Measurements from ENCODE around the gene SYTL3.
"Not testable (repeated sequence)": the region's sequence is repeated elsewhere in the genome, so short reads cannot be mapped to it uniquely, and the experiment has no call there.

The SYTL3 gene

DNA sequence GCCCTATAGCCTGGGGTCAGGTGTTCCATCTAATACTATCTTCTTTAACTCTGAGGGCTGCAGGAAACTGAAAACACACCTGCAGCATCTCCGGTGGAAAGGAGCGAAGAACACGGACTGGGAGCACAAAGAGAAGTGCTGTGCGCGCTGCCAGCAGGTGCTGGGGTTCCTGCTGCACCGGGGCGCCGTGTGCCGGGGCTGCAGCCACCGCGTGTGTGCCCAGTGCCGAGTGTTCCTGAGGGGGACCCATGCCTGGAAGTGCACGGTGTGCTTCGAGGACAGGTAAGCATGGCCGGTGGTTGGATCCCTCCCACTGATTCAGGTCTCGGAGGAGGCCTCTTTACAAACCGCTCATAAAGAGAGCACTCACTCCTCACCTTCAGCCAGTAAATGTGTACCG lies 15.5 kb downstream of the SYTL3 start:
- DNase-seq: peak in 1 of 3 experiments; percentile 47

DNA sequence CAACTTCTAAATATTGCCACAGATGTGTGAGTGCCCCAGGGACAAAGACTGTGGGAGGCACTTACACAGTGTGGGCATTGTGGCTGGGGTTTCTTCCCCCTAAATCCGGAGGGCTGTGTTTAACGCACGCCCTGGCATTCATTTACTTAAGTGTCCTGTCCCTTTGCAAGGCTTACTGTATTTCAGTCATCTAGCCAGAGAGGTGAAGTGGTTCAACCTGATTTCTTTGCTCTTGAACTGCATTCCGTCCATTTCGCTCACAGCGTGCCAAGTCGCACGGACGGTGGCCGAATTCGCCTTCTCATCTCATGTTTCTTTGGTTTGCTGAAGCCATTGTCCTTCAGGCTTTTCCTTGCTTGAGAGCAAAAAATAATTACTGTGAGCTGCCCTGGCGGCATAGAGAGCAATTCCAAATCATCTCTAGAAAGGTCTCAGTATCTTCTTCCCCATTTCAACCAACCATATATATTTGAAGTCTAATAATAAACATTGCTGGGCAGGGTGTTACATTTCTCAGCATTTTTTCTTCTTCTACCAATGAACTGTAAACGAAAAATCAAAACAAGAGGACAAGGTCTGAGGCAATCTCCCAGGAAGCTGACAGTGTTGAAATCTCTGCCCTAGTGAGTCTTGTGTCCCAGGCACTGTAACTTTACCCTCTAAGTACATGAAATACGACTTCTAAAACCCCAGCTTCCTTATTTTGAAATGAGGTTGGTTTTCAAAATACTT lies 16.9 kb downstream of the SYTL3 start:
- DNase-seq: peak in 1 of 3 experiments; percentile 81

DNA sequence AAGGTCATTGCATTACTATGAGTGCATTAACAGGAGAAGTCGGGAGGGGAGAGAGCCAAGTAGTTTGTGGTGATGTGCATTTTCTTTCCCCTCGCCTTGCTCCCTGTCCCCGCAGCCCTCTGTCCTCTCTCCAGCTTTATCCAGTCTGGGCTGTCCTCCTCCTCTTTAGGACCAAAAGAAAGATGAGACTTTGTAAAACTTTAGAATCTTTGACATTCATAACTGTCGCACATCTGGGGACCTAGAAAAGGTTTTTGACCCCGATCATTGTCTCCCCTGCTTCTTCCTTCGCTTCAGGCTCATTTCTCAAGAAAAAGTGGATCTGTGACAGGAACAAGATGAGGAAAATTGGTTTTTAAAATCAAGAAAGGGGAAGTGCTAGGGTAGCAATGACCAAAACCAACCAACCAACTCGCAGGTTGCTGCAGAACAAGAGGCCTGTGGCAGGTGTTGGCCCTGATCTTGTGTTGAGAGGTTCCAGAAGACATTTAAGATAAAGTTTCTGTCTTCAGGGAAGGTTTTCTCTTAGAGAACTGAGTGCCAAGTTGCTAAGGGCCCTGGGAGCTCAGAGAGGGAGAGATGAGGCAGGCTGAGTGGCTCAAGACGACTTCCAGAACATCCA lies 17.6 kb downstream of the SYTL3 start:
- DNase-seq: no peak

DNA sequence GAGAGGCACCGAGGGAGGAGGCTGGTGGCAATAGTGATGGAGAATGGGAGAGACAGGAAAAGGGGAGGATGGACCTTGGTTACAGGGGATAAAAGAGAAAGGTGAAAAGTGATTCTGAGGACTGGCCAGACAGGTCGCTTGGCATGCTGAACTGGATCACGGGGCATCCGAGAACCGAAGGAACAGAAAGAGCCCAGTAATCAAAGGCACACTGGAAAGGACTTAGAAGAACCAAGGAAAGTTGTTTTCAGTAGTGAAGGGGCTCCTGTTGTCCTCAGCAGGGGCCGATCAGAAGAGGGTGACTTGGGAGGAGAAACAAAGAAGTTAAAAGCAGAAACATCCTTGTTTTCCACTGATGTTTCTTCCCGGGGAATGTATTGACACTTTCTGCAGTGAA lies 18.9 kb downstream of the SYTL3 start:
- no peak for DNase-seq

DNA sequence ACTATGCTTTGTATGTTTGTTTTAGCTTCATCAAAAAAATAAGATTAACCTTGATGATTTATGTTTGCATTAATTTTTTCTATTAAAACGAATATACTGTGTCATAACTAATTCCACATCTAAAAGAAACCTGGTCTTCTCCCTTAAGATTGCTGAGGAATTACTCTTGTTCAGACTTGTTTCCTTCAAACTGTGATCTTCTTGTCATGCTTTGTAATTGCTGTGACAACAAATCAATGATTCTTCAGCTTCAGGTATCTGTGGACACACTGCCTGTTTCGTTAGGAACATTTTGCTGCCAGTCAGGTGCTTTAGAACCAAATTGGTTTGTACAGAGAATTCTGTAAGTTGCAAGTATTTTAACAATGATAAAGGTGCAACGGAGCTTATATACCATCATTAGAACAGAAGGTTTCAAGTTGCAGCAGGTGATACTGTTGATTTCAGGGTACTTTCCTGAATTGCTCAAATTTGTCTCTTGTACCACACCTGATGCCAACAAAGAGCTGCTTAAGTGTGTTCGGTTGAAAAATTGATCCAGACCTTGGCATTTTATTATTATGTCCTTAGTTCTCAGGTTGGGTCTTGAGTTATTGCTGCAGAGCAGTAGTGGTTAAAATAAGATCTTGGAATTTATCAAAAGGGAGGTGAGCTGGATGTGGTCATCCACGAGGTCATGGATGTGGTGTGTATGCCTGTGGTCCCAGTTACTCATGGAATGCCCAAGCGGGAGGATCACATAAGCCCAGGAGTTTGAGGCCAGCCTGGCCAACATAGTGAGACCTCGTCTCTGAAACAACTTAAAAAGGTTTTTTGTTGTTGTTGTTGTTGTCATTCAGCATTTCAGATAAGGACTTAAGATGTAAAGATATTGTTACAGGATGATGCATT lies 19.5 kb downstream of the SYTL3 start:
- peak in 2 of 3 experiments; percentile 35 to 71 for DNase-seq

DNA sequence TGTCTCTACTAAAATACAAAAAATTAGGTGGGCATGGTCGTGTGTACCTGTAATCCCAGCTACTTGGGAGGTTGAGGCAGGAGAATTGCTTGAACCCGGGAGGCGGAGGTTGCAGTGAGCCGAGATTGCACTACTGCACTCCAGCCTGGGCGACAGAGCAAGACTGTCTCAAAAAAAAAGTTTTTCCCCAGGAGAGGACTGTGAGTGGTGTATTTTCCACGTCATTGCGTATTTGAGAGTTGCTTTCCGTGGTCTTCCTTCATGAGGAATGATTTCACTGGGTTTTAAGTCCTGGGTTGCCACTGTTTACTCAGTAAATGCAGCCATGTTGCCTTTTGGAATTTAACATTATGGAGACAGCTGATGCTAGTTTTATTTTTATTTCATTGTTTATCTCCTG lies 22.3 kb downstream of the SYTL3 start:
- peak in 1 of 3 experiments; percentile 32 for DNase-seq

DNA sequence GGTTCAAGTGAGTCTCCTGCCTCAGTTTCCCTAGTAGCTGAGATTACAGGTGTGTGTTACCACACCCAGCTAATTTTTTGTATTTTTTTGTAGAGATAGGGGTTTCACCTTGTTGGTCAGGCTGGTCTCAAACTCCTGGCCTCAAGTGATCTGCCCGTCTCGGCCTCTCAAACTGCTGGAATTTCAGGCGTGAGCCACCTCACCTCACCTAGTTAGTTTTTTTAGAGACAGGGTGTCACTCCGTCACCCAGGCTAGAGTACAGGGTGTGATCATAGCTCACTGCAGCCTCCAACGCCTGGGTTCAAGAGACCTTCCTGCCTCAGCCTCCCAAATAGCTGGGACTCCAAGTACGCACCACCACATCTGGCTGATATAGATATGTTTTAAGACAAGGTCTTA lies 22.9 kb downstream of the SYTL3 start:
- DNase-seq: no peak

DNA sequence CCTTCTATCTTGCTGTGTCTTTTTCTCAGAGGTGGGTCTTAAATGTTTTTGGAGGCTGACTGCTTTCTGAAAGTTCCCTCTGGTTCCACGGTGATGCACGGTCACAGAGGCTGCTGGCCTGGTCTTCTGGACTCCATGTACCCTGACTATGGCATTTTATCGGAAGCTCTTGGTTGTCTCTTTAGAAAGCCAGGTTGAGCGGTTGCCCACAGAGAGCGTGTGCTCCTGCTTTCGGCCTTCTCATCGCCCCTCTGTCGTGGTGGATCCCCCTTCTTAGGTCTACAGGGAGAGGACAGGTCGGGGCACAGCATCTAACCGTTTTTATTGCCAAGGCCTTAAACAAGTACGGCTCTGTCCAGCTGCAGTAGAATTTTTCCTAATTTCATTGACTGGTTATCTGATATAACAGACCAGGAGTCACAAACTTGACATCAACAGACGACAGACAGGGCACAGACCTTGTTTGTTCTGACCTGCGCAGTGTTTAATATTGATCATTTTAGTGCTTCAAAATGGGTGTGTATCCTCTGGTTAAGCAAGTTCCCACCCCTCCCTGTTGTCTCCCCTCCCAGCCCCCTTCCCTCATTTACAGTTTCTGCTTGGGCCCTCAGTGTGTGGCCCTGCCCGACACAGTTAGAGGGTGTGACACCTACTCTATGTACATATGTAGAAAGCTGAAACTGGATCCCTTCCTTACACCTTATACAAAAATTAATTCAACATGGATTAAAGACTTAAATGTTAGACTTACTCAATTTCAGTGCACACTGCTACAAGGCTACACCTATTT lies 24.7 kb downstream of the SYTL3 start:
- DNase-seq: no peak

DNA sequence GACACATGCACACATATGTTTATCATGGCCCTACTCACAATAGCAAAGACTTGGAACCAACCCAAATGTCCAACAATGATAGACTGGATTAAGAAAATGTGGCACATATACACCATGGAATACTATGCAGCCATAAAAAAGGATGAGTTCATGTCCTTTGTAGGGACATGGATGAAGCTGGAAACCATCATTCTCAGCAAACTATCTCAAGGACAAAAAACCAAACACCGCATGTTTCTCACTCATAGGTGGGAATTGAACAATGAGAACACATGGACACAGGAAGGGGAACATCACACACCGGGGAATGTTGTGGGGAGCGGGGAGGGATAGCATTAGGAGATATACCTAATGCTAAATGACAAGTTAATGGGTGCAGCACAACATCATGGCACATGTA lies 27.2 kb downstream of the SYTL3 start:
- not testable (repeated sequence) for DNase-seq

DNA sequence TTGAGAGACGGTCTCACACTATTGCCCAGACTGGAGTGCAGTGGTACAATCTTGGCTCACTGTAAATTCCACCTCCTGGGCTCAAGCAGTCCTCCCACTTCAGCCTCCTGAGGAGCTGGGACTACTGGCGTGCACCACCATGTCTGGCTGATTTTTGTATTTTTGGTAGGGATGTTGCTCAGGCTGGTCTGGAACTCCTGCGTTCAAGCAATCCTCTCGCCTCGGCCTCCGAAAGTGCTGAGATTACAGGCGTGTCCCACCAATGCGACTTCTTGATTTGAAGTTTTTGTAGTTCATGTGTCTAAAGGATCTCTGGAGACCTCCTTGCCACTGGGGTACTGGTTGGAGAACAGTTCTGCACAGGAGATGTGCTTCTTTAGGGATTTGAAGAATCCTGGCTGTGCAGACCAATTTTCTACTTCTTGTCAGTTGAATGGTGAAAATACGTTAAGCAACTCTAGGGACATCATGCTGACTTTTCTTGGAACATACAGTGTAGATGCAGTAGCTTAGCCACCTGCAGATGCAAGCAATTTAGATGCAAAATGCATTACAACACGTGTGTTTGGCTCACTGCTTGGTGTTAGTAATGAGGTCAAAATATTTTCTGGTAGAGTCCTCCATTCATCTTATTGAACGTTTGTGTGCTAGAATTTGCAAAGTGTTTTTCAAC lies 28.2 kb downstream of the SYTL3 start:
- no peak for DNase-seq

DNA sequence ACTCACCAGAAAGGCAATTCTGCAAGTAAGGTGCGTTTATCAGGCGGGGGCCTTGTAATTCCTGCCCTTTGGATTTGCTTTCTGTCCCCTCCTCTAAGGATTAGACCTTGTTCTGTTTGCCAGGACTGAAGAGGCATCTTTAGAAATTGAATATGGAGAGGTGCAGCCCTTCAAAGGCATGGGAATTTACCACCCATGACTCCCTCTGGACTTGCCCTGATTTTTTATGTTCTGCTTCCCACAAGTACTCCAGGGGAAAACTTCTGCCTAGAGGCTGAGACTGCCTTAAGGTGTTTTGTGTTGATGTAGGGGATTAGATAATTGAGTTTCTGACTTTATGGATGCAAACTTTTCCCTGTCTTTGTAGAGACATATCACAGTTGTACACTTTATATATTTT lies 30.2 kb downstream of the SYTL3 start:
- no peak for DNase-seq

DNA sequence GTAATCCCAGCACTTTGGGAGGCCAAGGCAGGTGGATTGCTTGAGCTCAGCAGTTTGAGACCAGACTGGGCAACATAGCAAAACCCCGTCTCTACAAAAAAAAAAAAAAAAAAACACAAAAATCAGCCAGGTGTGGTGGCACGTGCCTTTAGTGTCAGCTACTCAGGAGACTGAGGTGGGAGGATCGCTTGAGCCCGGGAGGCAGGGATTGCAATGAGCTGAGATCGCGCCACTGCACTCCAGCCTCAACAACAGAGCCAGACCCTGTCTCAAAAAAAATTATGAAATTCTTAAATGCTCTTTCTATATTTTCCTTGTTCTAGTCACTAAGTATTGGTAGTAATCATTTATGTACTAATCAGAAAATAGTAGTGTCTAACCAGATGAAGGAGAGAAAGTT lies 30.6 kb downstream of the SYTL3 start:
- no peak for DNase-seq

DNA sequence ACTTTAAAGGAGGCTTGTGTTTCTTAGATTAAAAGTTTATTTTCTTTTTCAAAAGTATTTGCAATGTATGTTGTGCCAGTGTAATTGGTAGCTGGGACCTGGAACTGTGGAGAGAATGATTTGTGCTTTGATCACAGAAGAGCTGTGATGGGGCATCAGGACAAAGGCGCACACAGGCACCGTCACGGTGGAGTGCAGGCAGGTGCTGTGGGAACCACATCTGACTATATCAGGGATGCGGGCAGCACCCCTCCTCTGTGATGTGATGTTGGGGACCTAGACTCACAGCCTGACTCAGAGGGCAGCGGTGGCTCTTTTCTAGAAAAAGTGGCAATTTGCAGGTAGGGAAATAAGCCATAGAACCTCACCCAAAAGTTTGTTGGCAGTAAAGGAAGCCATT lies 34.5 kb downstream of the SYTL3 start:
- DNase-seq: no peak

DNA sequence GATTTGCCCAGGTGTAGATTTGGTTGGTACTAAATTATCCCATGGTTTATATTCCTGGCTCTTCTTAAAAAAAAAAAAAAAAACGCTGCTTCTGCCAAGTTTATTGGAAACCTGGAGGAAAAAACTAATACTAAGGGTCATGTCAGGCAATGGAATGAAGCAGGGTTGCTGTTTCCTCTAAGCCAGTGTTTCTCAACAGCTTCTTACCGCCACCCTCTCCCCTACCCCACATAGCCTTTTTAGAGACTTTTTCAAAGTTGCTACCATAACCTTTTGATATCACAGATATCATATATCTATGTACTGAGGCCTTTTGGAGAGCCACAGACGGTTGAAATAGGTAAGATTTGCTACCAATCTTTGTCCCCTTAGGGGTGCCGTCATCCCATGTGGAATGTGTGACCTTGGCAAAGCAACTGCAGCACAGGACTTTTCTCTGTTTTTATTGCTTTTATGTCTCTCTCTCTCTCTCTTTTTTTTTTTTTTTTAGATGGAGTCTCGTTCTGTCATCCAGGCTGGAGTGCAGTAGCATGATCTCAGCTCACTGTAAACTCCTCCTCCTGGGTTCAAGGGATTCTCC lies 35.0 kb downstream of the SYTL3 start:
- DNase-seq: no peak

DNA sequence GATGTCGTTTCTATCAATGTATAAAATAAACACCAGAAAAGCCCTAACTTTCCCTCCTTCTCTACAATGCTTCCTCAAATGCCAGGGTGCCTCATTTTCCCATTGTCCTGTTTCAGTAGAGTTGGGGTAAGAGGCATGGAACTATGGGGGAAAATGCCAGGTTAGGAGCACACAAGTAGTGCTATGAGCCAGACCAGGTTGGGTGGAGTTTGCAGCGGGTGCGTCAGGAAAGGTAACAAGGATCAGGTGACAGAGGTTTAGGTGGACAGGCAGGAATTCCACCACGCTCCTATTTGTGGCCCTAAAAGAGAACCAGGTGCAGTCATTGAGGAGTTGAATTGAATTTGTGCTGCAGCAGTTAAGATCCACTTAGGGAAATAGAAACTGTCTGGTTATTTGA lies 36.5 kb downstream of the SYTL3 start:
- DNase-seq: no peak

DNA sequence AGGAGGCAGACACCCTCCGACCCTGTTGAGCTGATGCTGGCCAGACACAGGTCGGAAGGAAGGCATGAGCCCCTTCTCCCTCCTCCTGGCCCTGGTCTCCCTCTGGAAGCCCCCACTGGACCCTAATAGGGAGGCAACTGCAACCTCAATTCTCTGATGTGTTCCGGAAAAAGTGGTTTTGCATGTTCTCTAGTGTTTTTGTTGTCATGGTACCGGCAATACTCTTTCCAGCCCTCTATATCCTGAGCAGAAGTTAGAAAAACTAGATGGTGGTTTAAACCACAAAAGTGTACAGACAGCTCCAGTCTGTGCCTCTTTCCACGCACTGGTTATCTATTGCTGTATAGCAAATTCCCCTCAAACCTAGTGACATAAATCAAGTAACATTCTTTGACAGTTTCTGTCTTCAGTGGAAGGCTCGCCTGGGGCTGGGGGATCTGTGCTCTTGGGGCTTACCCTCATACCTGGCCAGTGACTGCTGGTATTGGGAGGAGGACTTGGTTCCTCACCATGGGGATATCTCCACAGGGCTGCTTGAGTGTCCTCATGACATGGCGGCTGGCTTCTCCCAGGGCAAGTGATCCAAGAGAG lies 37.0 kb downstream of the SYTL3 start:
- no peak for DNase-seq

DNA sequence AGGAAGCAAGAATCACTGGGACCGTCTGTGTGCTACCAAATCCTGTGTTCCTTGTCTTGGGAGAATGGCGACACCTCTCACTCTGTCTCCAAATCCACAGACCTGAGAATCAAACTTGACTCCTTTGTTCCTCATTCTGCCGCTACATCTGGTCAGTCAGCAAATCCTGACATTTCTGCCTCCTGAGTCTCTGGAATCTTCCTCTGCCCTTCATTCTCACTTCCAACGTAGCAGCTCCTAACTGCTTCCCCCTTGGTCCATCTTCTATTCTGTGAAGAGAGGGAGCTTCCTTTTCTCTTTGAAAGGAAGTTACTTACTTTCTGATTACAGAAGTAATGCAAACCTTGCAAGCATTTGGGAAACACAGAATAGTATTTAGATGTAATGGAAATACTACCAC lies 37.7 kb downstream of the SYTL3 start:
- DNase-seq: no peak

DNA sequence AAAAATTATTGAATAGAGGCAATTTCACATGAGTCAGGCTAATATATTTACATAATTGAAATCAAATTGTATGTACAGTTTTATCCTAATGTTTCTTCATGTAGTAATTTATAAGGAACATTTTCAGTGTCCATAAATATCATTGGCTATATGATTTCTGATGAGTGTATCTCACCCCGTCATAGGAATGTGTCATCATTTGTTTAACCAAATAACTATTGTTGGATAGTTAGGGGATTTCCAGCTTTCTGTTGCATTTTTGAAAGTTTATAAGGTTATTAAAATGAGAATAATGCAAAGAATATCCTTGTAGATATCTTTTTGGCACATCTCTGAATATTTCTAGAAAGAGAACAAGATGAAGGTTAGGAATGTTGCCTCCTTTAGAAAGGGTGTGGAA lies 39.0 kb downstream of the SYTL3 start:
- no peak for DNase-seq

DNA sequence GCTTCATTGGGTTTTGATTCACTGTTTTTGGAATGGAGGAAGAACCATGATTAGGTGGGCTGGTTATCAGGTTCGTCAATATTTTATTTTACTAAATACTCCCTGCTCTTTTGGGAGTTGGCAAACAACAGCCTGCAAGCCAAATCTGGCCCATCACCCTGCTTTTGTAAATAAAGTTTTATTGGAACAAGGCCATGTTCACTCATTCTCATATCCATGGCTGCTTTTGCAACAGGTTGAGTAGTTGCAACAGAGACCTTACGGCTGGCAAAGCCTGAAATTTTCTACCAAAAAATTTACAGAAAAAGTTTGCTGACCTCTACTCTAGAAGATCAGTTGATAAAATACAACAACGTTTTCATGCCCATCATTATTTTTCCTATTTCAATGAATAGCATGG lies 45.1 kb downstream of the SYTL3 start:
- no peak for DNase-seq

DNA sequence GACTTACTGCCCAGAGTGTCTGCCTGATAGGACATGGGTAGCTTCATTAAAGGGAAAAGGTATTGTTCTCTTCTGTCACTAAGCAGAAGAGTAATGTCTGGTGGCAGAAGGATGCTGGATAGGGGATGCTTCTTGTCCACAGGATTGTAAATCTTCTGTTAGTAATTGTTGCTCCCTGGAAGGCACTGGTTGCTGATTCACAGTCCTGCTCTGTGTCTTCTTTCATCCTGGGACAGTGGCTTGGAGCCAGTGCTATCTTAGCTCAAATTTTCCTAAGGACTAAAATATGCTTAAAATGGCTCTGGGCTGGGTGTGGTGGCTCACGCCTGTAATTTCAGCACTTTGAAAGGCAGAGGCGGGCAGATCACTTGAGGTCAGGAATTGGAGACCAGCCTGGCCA lies 48.0 kb downstream of the SYTL3 start:
- no peak for DNase-seq

DNA sequence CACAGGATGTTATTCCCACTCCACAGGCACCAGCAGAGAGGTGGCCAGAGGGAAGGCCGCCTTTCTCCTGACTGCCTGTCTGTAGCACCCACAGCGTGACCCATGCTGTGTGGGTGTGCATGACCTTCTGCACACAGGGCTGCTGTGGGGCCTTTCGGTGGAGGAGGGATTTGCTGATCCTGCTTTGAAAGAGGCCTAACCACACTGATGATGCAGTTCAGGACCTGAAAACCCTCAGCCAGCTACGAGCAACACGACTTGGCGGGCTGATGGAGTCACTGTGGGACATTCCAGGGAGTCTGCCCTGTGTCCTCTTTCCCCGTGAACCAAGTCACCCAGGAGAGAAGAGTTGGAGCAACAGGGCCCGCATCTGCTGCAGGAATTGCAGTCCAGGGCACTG lies 49.1 kb downstream of the SYTL3 start:
- DNase-seq: no peak

DNA sequence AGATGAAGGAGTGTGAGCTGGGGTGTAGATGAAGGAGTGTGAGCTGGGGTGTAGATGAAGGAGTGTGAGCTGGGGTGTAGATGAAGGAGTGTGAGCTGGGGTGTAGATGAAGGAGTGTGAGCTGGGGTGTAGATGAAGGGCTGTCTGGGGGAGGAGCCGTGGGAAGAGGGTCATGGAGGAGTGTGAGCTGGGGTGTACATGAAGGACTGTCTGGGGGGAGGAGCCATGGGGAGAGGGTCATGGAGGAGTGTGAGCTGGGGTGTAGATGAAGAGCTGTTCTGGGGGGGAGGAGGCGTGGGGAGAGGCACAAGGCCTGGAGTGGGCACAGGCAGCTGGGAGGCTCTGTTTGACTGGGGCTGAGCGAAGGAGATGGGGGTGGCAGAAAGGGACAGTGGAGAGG lies 51.4 kb downstream of the SYTL3 start:
- not testable (repeated sequence) for DNase-seq
